ENCODE results near the gene C11orf86. TPM values are rescaled to one million over a fixed set of nuclear protein-coding genes. Genes with fewer than 3 reads are reported as not detected.

Gene C11orf86
- total RNA-seq, 1 experiment from 2014 or later: not detected

GRCh38 chr11:67006029-67006884 lies 31.2 kb downstream of the C11orf86 start:
- Histone ChIP-seq H3K4me1 (ENCODE audit: insufficient read depth, low read length, poor library complexity, severe bottlenecking) (peaks cover 6% of the 10 kb centered on the region), H3K9me3 (ENCODE audit: low read depth, low read length, poor library complexity, severe bottlenecking) (no peaks in the 10 kb centered on the region), H3K36me3 (ENCODE audit: insufficient read depth, low read length, poor library complexity, severe bottlenecking) (no peaks in the 10 kb centered on the region), H3K27me3 (replicated peaks; ENCODE audit: insufficient read depth, low read depth, low read length, poor library complexity) (no peaks in the 10 kb centered on the region), H3K27ac (ENCODE audit: low read depth, low read length, poor library complexity, severe bottlenecking) (no peak overlapping the region), H3K4me3 (ENCODE audit: low read depth, low read length, poor library complexity, severe bottlenecking) (no peak overlapping the region)
- BruUV-seq (replicated peaks): no TSS peak
- peak; percentile 83 for DNase-seq (ENCODE audit: low spot score)
- CTCF ChIA-PET: no interaction called here
- POLR2A ChIA-PET (ENCODE audit: low non-redundant PET): no interaction called here
- intact Hi-C loops (cut with micrococcal nuclease; ENCODE audit: unreplicated experiment): no loop called here
- TF ChIP-seq CTCF (conservative IDR thresholded peaks at IDR 0.05; ENCODE audit: low read depth, low read length) (no peak), EZH2 (IDR thresholded peaks at IDR 0.05; ENCODE audit: borderline replicate concordance, low read depth, low read length, poor library complexity, severe bottlenecking) (no peak)

GRCh38 chr11:67007126-67007525 lies 32.0 kb downstream of the C11orf86 start:
- no TSS peak for BruUV-seq (replicated peaks)
- POLR2A ChIA-PET (ENCODE audit: low non-redundant PET): no interaction called here

GRCh38 chr11:67010296-67010905 lies 35.3 kb downstream of the C11orf86 start:
- Histone ChIP-seq H3K36me3 (ENCODE audit: insufficient read depth, low read length, poor library complexity, severe bottlenecking) (no peaks in the 10 kb centered on the region), H3K27me3 (replicated peaks; ENCODE audit: insufficient read depth, low read depth, low read length, poor library complexity) (no peaks in the 10 kb centered on the region), H3K4me1 (ENCODE audit: insufficient read depth, low read length, poor library complexity, severe bottlenecking) (peaks cover 10% of the 10 kb centered on the region), H3K27ac (ENCODE audit: low read depth, low read length, poor library complexity, severe bottlenecking) (no peak overlapping the region), H3K4me3 (ENCODE audit: low read depth, low read length, poor library complexity, severe bottlenecking) (no peak overlapping the region), H3K9me3 (ENCODE audit: low read depth, low read length, poor library complexity, severe bottlenecking) (no peaks in the 10 kb centered on the region)
- ChIA-PET POLR2A (ENCODE audit: low non-redundant PET) (no interaction called here), CTCF (interaction anchor here (0.5 kb wide), 1 partner anchor 80 kb away, joined by 13 read pairs; no protein-coding TSS in a partner anchor)
- TF ChIP-seq EZH2 (IDR thresholded peaks at IDR 0.05; ENCODE audit: borderline replicate concordance, low read depth, low read length, poor library complexity, severe bottlenecking): no peak
- no peak for TF ChIP-seq CTCF (conservative IDR thresholded peaks at IDR 0.05; ENCODE audit: low read depth, low read length)
- BruUV-seq (replicated peaks): no TSS peak
- intact Hi-C loops (cut with micrococcal nuclease; ENCODE audit: unreplicated experiment): no loop called here
- DNase-seq (ENCODE audit: low spot score): no peak

More at GRCh38 chr11:67007126-67007525, 32.0 kb downstream of the C11orf86 start:
- no peaks in the 10 kb centered on the region for H3K9me3 ChIP-seq (ENCODE audit: low read depth, low read length, poor library complexity, severe bottlenecking)
- DNase-seq (ENCODE audit: low spot score): no peak
- no peak for TF ChIP-seq CTCF (conservative IDR thresholded peaks at IDR 0.05; ENCODE audit: low read depth, low read length)
- TF ChIP-seq EZH2 (IDR thresholded peaks at IDR 0.05; ENCODE audit: borderline replicate concordance, low read depth, low read length, poor library complexity, severe bottlenecking): no peak
- intact Hi-C loops (cut with micrococcal nuclease; ENCODE audit: unreplicated experiment): no loop called here
- CTCF ChIA-PET: no interaction called here
- no peak overlapping the region for H3K27ac ChIP-seq (ENCODE audit: low read depth, low read length, poor library complexity, severe bottlenecking)
- peaks cover 6% of the 10 kb centered on the region for H3K4me1 ChIP-seq (ENCODE audit: insufficient read depth, low read length, poor library complexity, severe bottlenecking)
- H3K4me3 ChIP-seq (ENCODE audit: low read depth, low read length, poor library complexity, severe bottlenecking): no peak overlapping the region
- no peaks in the 10 kb centered on the region for H3K27me3 ChIP-seq (replicated peaks; ENCODE audit: insufficient read depth, low read depth, low read length, poor library complexity)
- H3K36me3 ChIP-seq (ENCODE audit: insufficient read depth, low read length, poor library complexity, severe bottlenecking): no peaks in the 10 kb centered on the region
